ENCODE measurements around the gene BRAT1. TPM values are rescaled to one million over a fixed set of nuclear protein-coding genes. Genes with fewer than 3 reads are reported as not detected.

Gene BRAT1
- total RNA-seq, 1 experiment from 2014 or later = 87.9 TPM

GRCh38 chr7:2523941-2524807, 31.1 kb downstream of the BRAT1 start:
- peak; percentile 91 for DNase-seq (ENCODE audit: low spot score)

DNA sequence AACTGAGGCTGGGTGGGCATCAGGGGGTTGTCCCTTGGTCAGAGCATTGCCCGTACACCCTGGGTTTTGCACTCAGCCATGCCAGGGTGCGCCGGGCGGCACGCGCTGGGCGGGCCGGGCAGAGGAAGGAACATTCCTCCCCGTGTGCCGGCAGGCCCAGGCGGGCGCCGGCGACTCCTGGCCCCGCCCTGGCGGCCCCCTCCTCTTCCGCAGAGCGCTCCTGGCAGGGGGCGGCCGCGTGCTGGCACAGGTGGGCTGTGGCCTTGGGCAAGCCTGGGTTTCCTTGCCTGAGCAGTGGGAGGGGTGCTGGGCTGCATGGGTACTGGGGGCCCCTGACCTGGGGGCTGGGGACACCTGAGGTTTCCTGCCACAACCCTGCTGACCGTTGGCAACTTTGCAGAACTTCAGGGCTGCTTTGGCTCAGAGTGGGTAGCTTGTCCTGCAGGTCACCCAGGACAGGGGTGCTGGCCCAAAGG, 31.8 kb downstream of the BRAT1 start:
- no peak for DNase-seq (ENCODE audit: low spot score)

DNA sequence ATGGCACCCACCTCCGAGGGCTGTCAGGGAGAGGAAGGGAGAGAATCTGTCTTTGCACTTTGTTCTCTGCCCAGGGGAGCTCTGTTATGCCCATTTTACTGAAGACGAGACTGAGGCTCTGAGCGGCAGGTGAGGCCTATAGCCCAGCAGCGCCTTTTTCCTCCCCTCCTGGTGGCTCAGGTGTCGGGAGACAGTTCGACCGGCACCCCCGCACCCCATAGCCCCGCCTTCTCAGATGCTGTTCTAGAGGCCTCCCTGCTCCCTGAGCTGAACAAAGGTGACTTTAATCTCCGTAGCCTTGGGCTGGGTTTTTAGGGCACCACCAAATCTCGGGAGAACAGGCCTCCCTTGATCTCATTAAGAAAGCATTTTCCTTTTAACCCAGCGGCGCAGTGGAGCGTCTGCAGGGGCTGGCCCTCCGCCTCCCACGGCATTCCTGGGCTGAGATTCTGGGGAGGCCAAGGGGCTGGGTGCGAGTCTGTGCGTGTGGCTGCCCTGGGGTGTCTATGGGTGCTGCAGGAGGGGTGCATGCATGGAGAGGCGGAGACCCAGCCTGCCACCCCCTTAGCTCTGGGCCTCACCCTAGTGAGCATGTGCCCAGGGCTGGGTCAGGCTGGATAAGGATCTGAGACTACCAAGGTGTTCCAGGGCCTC, 32.4 kb downstream of the BRAT1 start:
- peak; percentile 70 for DNase-seq (ENCODE audit: low spot score)

GRCh38 chr7:2521952-2522591, 33.3 kb downstream of the BRAT1 start:
- peak; percentile 81 for DNase-seq (ENCODE audit: low spot score)

- no peak for DNase-seq (ENCODE audit: low spot score)
Observed at GRCh38 chr7:2521341-2521745, 34.0 kb downstream of the BRAT1 start.

GRCh38 chr7:2520761-2521290, 34.5 kb downstream of the BRAT1 start:
- DNase-seq (ENCODE audit: low spot score) = no peak

- DNase-seq (ENCODE audit: low spot score) = peak; percentile 59
Observed at GRCh38 chr7:2520131-2520760, 35.1 kb downstream of the BRAT1 start.

- DNase-seq (ENCODE audit: low spot score) = peak; percentile 81
Observed at GRCh38 chr7:2519119-2519930, 36.0 kb downstream of the BRAT1 start, which contains the start of gene LFNG. TSS of gene LFNG (plus strand) at chr7:2519774. CDS start at chr7:2519862, 88 bp downstream.

GRCh38 chr7:2518737-2519118, 36.6 kb downstream of the BRAT1 start:
- DNase-seq (ENCODE audit: low spot score) = no peak

DNA sequence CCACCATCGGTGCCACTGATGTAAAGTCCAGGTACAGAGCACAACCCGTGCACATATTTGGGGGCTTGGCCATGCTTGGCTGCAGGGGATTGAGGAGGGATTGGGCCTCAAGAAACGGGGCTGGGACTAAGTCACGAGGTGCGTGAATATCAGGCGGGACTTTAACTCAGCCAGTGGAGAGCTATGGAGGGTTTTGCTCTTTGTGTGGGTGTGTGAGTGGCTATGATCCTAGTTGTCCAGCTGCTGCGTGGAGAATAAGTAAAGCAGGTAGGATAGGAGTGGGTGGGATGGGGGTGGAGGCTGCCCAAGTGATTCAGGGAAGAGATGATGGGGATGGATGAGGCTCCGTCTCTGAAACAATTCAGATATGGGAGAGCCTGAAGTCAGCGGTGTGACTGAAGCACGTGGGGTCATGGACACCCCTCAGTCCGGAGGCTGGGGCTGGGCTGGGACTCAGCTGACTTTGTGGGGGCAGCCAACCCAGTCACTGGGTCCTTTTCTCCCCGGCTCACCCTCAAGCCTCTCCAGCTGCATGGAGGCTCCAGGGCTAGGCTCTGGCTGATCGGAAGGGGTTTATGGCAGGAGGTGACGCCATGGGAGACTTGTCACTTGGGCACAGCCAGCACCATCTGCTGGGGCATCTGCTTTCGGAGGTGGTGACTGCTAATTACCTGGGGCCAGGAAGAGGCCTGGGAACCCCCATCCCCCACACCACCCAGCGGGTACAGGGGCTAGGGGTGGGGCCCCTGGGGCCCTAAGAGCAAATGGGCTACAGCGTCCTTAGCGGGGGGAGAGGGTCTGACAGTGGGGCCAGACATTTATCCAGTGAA, 37.4 kb downstream of the BRAT1 start:
- peak; percentile 30 for DNase-seq (ENCODE audit: low spot score)

DNA sequence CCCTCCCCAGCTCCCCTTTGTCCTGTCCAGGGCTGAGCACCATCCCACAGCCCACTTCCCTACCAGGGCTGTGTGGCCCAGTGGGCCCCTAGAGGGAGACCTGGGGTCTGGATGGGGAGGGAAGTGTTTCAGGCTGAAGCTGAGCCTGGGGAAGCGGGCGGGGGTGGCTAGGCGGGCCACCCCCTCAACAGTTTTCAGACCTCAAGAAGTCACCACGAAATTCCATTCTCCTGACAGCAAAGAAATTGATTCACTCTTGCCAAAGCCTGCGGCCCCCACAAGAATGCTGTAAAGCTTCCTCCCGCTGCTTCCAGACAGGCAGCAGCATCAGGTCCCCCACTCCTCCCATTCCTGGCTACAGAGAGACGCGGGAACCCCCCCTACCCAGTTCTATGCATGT, 38.3 kb downstream of the BRAT1 start:
- peak; percentile 97 for DNase-seq (ENCODE audit: low spot score)

- peak; percentile 80 for DNase-seq (ENCODE audit: low spot score)
Observed at GRCh38 chr7:2516194-2516555, 39.1 kb downstream of the BRAT1 start.

GRCh38 chr7:2515424-2516193, 39.7 kb downstream of the BRAT1 start:
- DNase-seq (ENCODE audit: low spot score) = peak; percentile 57

GRCh38 chr7:2514473-2515423, 40.6 kb downstream of the BRAT1 start:
- DNase-seq (ENCODE audit: low spot score) = no peak

DNA sequence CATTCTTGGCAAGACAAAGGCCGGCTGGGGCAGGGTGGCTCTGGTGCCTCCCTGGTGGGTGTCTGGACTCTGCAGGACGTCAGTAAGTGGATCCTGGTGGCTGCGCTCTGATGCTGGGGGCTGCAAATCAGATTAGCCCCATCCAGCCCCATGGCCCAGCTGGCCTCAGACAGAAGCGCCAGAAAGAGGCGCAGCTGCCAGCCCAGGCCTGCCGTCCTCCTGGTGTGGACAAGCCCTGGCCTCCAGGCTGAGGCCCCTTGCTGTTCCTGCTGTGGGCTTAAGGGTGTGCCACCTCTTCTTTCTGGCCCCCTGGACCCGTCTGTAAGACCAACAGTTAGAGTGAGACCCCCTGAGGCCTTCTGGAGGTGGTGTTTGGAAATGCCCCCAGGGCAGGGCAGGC, 41.6 kb downstream of the BRAT1 start:
- no peak for DNase-seq (ENCODE audit: low spot score)

DNA sequence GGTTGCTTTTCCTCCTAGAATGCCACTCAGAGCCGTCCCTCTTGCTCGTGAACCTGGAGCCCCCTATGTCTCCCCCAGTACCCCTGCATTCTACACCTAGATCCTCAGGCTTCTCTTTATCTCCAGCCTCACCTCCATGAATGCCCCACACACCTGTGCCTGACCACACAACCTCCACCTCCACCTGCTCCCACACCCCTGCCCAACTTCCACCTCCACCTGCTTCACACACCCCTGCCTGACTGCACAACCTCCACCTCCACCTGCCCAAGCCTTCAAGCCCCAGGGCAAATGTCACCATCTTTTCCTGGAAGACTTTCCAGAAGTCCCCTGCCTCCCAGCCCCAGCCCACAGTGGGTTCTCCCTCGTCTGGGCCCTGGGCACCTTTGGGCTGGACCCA, 42.6 kb downstream of the BRAT1 start:
- DNase-seq (ENCODE audit: low spot score) = no peak

- DNase-seq (ENCODE audit: low spot score) = no peak
Observed at GRCh38 chr7:2512179-2512661, 43.1 kb downstream of the BRAT1 start.

GRCh38 chr7:2511769-2512168, 43.6 kb downstream of the BRAT1 start:
- no peak for DNase-seq (ENCODE audit: low spot score)

Measured in A172 (cell line).